ENCODE data around the gene RAD52.

The RAD52 gene

DNA sequence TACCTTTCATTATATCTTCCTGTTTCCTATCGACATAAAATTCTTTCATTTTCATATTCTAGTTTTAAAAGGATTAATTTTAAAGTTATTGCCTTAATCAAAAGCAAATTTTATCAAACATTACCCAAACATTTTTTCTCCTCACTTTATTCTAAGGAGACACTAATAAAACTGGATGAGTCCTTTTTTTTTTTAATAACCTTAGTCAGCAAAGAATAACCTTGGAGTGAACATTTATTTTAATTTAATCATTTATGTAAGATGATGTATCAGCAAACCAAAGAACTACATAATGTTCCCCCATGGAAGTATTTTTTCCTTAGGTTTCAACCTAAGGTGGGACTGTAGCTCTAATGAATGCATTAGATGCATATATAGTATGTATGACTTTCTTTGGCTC, 83.9 kb downstream of the RAD52 start:
- DNase-seq, result no peak

DNA sequence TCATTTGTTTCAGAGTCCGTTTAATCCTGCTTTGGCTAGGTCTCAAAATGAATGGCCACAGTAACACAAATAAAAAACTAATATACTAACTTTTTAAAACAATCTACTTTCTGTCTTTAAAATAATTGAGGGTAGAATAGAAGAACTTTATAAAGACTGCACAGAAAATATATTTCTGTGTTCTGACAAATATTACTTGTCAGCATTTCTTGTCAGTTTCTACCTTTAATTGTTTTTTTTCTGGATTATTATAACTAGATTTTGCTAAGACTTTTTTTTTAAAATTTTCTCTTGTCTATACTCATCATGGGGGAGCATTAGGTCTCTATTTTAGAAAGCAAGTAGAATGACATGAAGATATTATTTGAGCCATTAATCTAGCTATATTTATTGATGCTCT, 86.2 kb downstream of the RAD52 start:
- DNase-seq, result no peak

DNA sequence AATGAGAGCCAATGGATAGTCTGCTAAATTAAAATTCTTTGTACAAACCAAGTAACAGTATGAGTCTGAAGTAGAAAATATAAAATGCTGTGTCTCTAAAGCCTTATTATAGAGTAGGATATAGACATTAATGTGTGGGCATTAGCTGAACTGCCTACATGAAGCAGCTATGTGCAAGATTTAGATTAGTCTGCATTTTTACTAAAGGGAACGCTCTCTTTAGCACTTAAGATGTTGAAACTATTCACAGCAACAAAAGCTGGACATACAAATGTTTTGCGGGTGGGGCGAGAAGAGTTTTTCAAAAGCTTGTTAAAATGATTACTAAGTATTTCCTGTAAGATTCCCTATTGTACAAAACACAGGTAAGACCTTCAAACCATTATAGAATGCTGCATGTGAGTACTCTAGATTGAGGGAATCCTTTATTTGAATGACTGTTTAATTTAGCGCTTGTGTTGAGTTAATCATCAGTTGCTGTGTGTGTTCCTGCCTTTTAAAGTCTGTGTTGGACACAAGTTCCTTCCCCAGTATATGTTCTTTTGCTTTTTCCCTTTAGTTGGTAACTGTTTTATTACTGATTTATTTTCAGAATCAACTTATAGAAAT, 87.1 kb downstream of the RAD52 start:
- no peak for DNase-seq
